ENCODE data around the gene PCBP3. TPM values are rescaled to one million over a fixed set of nuclear protein-coding genes. Genes with fewer than 3 reads are reported as not detected.

The PCBP3 gene
- total and polyA plus RNA-seq, 2 of the 13 experiments (the other 11 are each of a cell fraction or from before 2014, with no cell fraction given), result not detected

DNA sequence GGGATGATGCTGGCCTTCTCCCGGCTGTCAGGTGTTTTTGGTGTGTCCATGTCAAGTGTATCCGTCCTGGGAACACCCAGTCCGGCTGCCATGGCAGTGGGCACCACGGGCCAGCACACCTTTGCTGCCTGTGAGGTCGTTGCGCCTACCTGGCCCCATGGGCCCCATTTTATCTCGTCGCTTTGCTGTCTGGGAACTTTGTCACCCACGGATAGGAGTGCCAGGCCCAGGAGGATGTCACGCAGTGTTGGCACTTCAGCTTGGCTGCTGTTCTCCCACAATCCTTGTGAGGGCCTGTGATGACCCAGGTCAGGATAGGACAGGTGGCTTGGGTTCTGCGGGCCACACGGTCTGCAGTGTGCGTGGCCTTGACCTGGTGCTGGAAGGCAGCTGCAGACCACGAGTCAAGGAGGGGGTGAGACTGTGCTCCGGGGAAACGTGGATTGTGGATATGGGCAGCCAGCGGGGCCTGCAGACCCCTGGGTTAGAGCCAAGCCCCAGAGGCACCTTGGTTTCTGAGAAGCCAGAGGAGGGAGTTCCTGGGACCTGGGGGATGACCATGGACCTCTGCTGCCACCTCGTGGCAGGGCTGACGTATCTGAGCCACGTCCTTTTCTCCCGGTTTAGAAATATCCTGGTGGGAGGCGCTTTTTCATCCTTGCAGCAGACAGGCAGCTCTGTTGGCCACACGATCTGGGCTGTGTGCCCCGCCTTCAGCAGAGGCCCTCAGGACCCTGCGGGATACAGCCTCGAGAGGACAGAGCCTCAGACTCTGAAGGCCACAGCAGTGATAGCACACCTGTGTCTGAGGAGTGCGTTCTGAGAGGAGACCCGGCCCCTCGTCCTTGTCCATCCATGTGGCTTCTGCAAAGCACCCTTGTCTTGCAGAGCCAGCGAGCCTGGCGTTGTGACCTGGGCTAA is 176.9 kb downstream of the PCBP3 start (continued):
- TF ChIP-seq, protein P1, sequence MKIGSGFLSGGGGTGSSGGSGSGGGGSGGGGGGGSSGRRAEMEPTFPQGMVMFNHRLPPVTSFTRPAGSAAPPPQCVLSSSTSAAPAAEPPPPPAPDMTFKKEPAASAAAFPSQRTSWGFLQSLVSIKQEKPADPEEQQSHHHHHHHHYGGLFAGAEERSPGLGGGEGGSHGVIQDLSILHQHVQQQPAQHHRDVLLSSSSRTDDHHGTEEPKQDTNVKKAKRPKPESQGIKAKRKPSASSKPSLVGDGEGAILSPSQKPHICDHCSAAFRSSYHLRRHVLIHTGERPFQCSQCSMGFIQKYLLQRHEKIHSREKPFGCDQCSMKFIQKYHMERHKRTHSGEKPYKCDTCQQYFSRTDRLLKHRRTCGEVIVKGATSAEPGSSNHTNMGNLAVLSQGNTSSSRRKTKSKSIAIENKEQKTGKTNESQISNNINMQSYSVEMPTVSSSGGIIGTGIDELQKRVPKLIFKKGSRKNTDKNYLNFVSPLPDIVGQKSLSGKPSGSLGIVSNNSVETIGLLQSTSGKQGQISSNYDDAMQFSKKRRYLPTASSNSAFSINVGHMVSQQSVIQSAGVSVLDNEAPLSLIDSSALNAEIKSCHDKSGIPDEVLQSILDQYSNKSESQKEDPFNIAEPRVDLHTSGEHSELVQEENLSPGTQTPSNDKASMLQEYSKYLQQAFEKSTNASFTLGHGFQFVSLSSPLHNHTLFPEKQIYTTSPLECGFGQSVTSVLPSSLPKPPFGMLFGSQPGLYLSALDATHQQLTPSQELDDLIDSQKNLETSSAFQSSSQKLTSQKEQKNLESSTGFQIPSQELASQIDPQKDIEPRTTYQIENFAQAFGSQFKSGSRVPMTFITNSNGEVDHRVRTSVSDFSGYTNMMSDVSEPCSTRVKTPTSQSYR (CRISPR knock-in tag; IDR thresholded peaks at IDR 0.05; ENCODE audit: borderline replicate concordance), result 0 out of 2 replicates have a peak, but pooled peaks have one; percentile 12
- TF ChIP-seq ZNF891 (CRISPR knock-in tag; IDR thresholded peaks at IDR 0.05) (0 out of 2 replicates have a peak, but pooled peaks have one; percentile 50), EZH2 (conservative IDR thresholded peaks at IDR 0.05; ENCODE audit: low read depth, low read length) (no peak), ZNF30 (CRISPR knock-in tag; IDR thresholded peaks at IDR 0.05) (no peak), TCF7L2 (IDR thresholded peaks at IDR 0.05; ENCODE audit: low read depth, low read length) (no peak), MIER2 (CRISPR knock-in tag; IDR thresholded peaks at IDR 0.05) (0 out of 2 replicates have a peak, but pooled peaks have one; percentile 25), ZNF543 (CRISPR knock-in tag; IDR thresholded peaks at IDR 0.05) (no peak), MATR3 (CRISPR knock-in tag; IDR thresholded peaks at IDR 0.05) (no peak), TOPORS (CRISPR knock-in tag; IDR thresholded peaks at IDR 0.05) (no peak), KDM5A (IDR thresholded peaks at IDR 0.05; ENCODE audit: borderline replicate concordance, low read length) (no peak), FOXP1 (IDR thresholded peaks at IDR 0.05) (no peak), FOXP1 (CRISPR knock-in tag; IDR thresholded peaks at IDR 0.05) (no peak), ZNF567 (CRISPR knock-in tag; IDR thresholded peaks at IDR 0.05; ENCODE audit: borderline replicate concordance) (no peak), RORA (CRISPR knock-in tag; IDR thresholded peaks at IDR 0.05) (no peak), ARNTL (CRISPR knock-in tag; IDR thresholded peaks at IDR 0.05) (no peak), NFYC (CRISPR knock-in tag; IDR thresholded peaks at IDR 0.05) (no peak), TRIM24 (CRISPR knock-in tag; IDR thresholded peaks at IDR 0.05) (no peak), ZSCAN21 (CRISPR knock-in tag; IDR thresholded peaks at IDR 0.05; ENCODE audit: borderline replicate concordance) (peak; percentile 33; the same call in 1 of the 2 replicates)
- TF ChIP-seq, protein P2, sequence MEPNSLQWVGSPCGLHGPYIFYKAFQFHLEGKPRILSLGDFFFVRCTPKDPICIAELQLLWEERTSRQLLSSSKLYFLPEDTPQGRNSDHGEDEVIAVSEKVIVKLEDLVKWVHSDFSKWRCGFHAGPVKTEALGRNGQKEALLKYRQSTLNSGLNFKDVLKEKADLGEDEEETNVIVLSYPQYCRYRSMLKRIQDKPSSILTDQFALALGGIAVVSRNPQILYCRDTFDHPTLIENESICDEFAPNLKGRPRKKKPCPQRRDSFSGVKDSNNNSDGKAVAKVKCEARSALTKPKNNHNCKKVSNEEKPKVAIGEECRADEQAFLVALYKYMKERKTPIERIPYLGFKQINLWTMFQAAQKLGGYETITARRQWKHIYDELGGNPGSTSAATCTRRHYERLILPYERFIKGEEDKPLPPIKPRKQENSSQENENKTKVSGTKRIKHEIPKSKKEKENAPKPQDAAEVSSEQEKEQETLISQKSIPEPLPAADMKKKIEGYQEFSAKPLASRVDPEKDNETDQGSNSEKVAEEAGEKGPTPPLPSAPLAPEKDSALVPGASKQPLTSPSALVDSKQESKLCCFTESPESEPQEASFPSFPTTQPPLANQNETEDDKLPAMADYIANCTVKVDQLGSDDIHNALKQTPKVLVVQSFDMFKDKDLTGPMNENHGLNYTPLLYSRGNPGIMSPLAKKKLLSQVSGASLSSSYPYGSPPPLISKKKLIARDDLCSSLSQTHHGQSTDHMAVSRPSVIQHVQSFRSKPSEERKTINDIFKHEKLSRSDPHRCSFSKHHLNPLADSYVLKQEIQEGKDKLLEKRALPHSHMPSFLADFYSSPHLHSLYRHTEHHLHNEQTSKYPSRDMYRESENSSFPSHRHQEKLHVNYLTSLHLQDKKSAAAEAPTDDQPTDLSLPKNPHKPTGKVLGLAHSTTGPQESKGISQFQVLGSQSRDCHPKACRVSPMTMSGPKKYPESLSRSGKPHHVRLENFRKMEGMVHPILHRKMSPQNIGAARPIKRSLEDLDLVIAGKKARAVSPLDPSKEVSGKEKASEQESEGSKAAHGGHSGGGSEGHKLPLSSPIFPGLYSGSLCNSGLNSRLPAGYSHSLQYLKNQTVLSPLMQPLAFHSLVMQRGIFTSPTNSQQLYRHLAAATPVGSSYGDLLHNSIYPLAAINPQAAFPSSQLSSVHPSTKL (CRISPR knock-in tag; IDR thresholded peaks at IDR 0.05), result 0 out of 2 replicates have a peak, but pooled peaks have one; percentile 30
- TF ChIP-seq, protein P3, sequence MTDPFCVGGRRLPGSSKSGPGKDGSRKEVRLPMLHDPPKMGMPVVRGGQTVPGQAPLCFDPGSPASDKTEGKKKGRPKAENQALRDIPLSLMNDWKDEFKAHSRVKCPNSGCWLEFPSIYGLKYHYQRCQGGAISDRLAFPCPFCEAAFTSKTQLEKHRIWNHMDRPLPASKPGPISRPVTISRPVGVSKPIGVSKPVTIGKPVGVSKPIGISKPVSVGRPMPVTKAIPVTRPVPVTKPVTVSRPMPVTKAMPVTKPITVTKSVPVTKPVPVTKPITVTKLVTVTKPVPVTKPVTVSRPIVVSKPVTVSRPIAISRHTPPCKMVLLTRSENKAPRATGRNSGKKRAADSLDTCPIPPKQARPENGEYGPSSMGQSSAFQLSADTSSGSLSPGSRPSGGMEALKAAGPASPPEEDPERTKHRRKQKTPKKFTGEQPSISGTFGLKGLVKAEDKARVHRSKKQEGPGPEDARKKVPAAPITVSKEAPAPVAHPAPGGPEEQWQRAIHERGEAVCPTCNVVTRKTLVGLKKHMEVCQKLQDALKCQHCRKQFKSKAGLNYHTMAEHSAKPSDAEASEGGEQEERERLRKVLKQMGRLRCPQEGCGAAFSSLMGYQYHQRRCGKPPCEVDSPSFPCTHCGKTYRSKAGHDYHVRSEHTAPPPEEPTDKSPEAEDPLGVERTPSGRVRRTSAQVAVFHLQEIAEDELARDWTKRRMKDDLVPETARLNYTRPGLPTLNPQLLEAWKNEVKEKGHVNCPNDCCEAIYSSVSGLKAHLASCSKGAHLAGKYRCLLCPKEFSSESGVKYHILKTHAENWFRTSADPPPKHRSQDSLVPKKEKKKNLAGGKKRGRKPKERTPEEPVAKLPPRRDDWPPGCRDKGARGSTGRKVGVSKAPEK (CRISPR knock-in tag; IDR thresholded peaks at IDR 0.05; ENCODE audit: borderline replicate concordance), result no peak

All from HepG2 (cell line).